ENCODE results near the gene CATSPERE.
A peak's percentile ranks its signal among the peaks of the same experiment; 100 is the strongest.

CATSPERE gene

DNA sequence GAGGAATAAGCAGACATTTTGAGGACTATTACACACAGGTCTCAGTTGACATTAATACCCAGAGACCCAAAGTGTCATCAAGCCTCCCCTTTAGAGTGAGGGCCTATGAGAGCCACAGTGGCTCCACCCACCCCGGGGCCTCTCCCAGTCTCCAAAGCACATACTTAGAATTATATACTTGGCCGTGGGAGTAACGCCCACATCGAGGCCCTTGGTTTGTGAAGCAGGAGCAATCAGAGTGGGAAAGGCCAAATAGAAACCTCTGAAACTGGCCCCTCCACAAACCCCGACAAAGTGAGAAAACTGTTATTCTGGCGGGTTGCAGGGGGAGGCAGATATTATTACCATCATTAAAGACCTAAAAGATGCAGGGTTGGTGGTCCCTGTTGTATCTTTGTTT is 184.8 kb downstream of the CATSPERE start:
- Histone ChIP-seq H2AFZ (ENCODE audit: low read length) (no peak overlapping the region), H2BK15ac (ENCODE audit: low read length) (no peak overlapping the region), H3K18ac (ENCODE audit: low read length) (no peak overlapping the region), H3K27ac (replicated peaks; ENCODE audit: low read length) (no peak overlapping the region), H3K23ac (ENCODE audit: low read depth, low read length, poor library complexity) (no peak overlapping the region), H3K36me3 (replicated peaks in 1 of 2; ENCODE audit: control insufficient read depth in 2 of 2, insufficient read depth in 2 of 2, low read length in 2 of 2) (no peaks in the 10 kb centered on the region), H3K4me1 (ENCODE audit: control insufficient read depth in 2 of 2, insufficient read depth in 1 of 2, low read depth in 1 of 2, low read length in 2 of 2) (no peaks in the 10 kb centered on the region), H4K91ac (ENCODE audit: low read depth, low read length, poor library complexity) (no peak overlapping the region), H3K14ac (ENCODE audit: low read length) (no peak overlapping the region), H4K8ac (ENCODE audit: low read depth, low read length) (no peak overlapping the region), H3K4me2 (ENCODE audit: insufficient read depth, low read length, poor library complexity, severe bottlenecking) (no peak overlapping the region), H3K9ac (ENCODE audit: low read depth, low read length, poor library complexity) (no peak overlapping the region), H3K9me3 (replicated peaks in 1 of 2; ENCODE audit: control insufficient read depth in 2 of 2, insufficient read depth in 1 of 2, low read depth in 1 of 2, low read length in 2 of 2) (peaks cover 0 to 6% of the 10 kb centered on the region in 2 donors), H2BK120ac (ENCODE audit: low read depth, low read length) (no peak overlapping the region), H2BK12ac (ENCODE audit: low read length) (no peak overlapping the region), H3K79me1 (ENCODE audit: low read depth, low read length) (no peaks in the 10 kb centered on the region), H3K27me3 (ENCODE audit: control insufficient read depth in 3 of 3, insufficient read depth in 3 of 3, low read depth in 1 of 3, low read length in 3 of 3) (no peaks in the 10 kb centered on the region), H2AK5ac (ENCODE audit: low read depth, low read length) (no peak overlapping the region), H3K4me3 (ENCODE audit: low read length in 2 of 2) (no peak overlapping the region), H3K4ac (ENCODE audit: low read length) (no peak overlapping the region), H2BK5ac (ENCODE audit: low read length) (no peak overlapping the region)
- DNase-seq (ENCODE audit: low spot score) = no peak
- WGBS, 2 donors (ENCODE audit: extremely low coverage in 2 of 2, insufficient read length in 2 of 2, insufficient replicate concordance in 1 of 2) = no CpG with 5 or more reads among the region's 6 CpGs

- Histone ChIP-seq H4K91ac (ENCODE audit: low read depth, low read length, poor library complexity) (no peak overlapping the region), H3K27ac (replicated peaks; ENCODE audit: low read length) (no peak overlapping the region), H3K18ac (ENCODE audit: low read length) (no peak overlapping the region), H3K4me1 (ENCODE audit: control insufficient read depth in 2 of 2, insufficient read depth in 1 of 2, low read depth in 1 of 2, low read length in 2 of 2) (peaks cover 3 to 5% of the 10 kb centered on the region in 2 donors), H3K4ac (ENCODE audit: low read length) (no peak overlapping the region), H2BK120ac (ENCODE audit: low read depth, low read length) (no peak overlapping the region), H3K23ac (ENCODE audit: low read depth, low read length, poor library complexity) (no peak overlapping the region), H4K8ac (ENCODE audit: low read depth, low read length) (no peak overlapping the region), H2BK12ac (ENCODE audit: low read length) (no peak overlapping the region), H2AFZ (ENCODE audit: low read length) (peak overlapping the region; percentile 77), H3K9me3 (replicated peaks in 1 of 2; ENCODE audit: control insufficient read depth in 2 of 2, insufficient read depth in 1 of 2, low read depth in 1 of 2, low read length in 2 of 2) (peaks cover 0 to 6% of the 10 kb centered on the region in 2 donors), H2BK15ac (ENCODE audit: low read length) (no peak overlapping the region), H3K79me1 (ENCODE audit: low read depth, low read length) (no peaks in the 10 kb centered on the region), H3K27me3 (ENCODE audit: control insufficient read depth in 3 of 3, insufficient read depth in 3 of 3, low read depth in 1 of 3, low read length in 3 of 3) (no peaks in the 10 kb centered on the region), H3K14ac (ENCODE audit: low read length) (no peak overlapping the region), H2BK5ac (ENCODE audit: low read length) (no peak overlapping the region), H2AK5ac (ENCODE audit: low read depth, low read length) (no peak overlapping the region), H3K4me3 (ENCODE audit: low read length in 2 of 2) (no peak overlapping the region), H3K4me2 (ENCODE audit: insufficient read depth, low read length, poor library complexity, severe bottlenecking) (no peak overlapping the region), H3K9ac (ENCODE audit: low read depth, low read length, poor library complexity) (no peak overlapping the region), H3K36me3 (replicated peaks in 1 of 2; ENCODE audit: control insufficient read depth in 2 of 2, insufficient read depth in 2 of 2, low read length in 2 of 2) (no peaks in the 10 kb centered on the region)
- WGBS, 2 donors (ENCODE audit: extremely low coverage in 2 of 2, insufficient read length in 2 of 2, insufficient replicate concordance in 1 of 2) = no CpG with 5 or more reads among the region's 6 CpGs
- no peak for DNase-seq (ENCODE audit: low spot score)
These were observed 186.7 kb downstream of the CATSPERE start for GRCh38 chr1:244647819-244648218.

DNA sequence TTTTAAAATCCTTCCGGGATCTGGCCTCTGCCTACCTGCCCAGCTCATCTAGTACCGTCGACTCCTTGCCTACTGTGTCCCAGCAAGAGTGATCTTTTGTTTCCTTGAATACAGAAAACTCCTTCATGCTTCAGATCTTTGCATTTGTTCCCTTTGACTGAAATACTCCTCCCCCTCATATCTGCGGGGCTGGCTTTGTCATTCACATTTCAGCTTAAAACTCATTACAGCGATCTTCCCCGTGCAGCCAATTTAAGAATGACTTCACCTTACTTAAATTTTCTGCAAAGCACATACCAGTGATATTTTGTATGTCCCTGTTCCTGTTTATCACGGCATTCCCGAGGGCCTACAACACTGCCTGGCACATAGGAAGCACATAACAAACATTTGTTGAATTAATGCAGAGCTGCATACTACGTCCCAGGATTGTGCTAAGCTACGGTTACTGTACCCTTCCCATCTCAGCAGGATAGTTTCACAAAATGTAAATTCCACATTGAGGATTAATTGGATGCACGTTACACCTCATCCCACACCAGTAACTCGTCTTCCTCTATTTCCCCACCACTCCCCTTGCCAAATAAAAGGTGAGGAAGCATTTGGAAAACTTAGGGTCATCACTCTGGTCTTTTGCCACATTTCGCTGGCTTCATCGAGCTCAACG is 191.0 kb downstream of the CATSPERE start:
- peak; percentile 8 for DNase-seq (ENCODE audit: low spot score)
- H3K23ac ChIP-seq (ENCODE audit: low read depth, low read length, poor library complexity) = no peak overlapping the region

DNA sequence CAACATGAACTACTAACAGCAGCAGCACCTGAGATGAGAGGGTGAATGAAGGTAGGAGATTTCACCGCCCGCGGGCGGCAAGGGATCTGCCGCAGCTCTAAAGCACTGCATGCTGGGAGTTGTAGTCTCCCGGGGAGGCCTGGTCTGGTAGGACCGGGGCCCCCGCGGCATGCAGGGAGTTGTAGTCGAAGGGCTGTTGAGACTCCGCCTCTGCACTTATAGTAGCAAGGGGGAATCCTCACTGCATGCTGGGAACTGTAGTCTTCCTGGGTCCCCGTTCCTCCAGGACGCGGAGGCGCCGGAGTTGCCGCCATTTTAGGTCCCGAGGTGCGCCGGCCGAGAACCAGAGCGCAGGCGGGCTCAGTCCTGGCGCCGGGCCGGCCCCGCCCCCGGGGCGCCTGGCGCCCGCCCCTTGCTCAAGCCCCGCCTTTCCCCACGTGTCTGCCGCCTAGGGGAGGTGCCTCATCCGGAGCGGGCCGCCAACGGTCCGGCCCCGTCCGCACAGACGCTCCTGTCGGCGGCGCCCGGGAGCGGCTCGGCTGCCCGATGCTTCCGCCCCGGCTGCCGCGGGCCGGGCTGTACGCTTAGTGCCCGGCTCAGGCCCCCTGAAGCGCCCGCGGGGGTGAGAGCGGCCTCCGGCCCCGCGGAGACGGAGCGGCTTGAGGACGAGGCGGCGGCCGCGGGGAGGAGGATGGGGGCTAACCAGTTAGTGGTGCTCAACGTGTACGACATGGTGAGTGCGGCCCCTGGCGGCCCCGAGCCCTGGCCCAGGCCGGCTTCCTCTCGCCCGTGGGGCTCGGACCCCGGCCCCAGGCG is 191.8 kb downstream of the CATSPERE start, which contains the start of gene DESI2:
TSS of gene DESI2 (plus strand) at position 504 of the 816 bp plus-strand sequence. CDS start at position 692, 188 bp downstream.
- Histone ChIP-seq H3K27ac (replicated peaks; ENCODE audit: low read length) (peak within 1 kb of the TSS; percentile 78), H2BK120ac (ENCODE audit: low read depth, low read length) (no peak within 1 kb of the TSS), H3K4me1 (ENCODE audit: control insufficient read depth in 2 of 2, insufficient read depth in 1 of 2, low read depth in 1 of 2, low read length in 2 of 2) (peaks cover 9 to 10% of the 10 kb centered on the region in 2 donors), H2AFZ (ENCODE audit: low read length) (peak within 1 kb of the TSS; percentile 90), H2BK12ac (ENCODE audit: low read length) (no peak within 1 kb of the TSS), H3K79me1 (ENCODE audit: low read depth, low read length) (no peaks in the 10 kb centered on the region), H3K27me3 (ENCODE audit: control insufficient read depth in 3 of 3, insufficient read depth in 3 of 3, low read depth in 1 of 3, low read length in 3 of 3) (no peaks in the 10 kb centered on the region), H4K8ac (ENCODE audit: low read depth, low read length) (no peak within 1 kb of the TSS), H3K4ac (ENCODE audit: low read length) (no peak within 1 kb of the TSS), H3K9me3 (replicated peaks in 1 of 2; ENCODE audit: control insufficient read depth in 2 of 2, insufficient read depth in 1 of 2, low read depth in 1 of 2, low read length in 2 of 2) (peaks cover 0 to 8% of the 10 kb centered on the region in 2 donors), H2BK15ac (ENCODE audit: low read length) (no peak within 1 kb of the TSS), H3K4me2 (ENCODE audit: insufficient read depth, low read length, poor library complexity, severe bottlenecking) (peak within 1 kb of the TSS; percentile 83), H3K18ac (ENCODE audit: low read length) (peak within 1 kb of the TSS; percentile 83), H2BK5ac (ENCODE audit: low read length) (peak within 1 kb of the TSS; percentile 67), H4K91ac (ENCODE audit: low read depth, low read length, poor library complexity) (no peak within 1 kb of the TSS), H3K23ac (ENCODE audit: low read depth, low read length, poor library complexity) (peak within 1 kb of the TSS; percentile 83), H3K36me3 (replicated peaks in 1 of 2; ENCODE audit: control insufficient read depth in 2 of 2, insufficient read depth in 2 of 2, low read length in 2 of 2) (peaks cover 3 to 17% of the 10 kb centered on the region in 2 donors), H3K14ac (ENCODE audit: low read length) (no peak within 1 kb of the TSS), H3K9ac (ENCODE audit: low read depth, low read length, poor library complexity) (peak within 1 kb of the TSS; percentile 72), H2AK5ac (ENCODE audit: low read depth, low read length) (no peak within 1 kb of the TSS), H3K4me3 (ENCODE audit: low read length in 2 of 2) (peak within 1 kb of the TSS; percentile 59 to 92)
- DNase-seq (ENCODE audit: low spot score) = peak; percentile 99
- WGBS, 2 donors (ENCODE audit: extremely low coverage in 2 of 2, insufficient read length in 2 of 2, insufficient replicate concordance in 1 of 2) = no CpG with 5 or more reads among the region's 81 CpGs

More for the DNA sequence above, 191.0 kb downstream of the CATSPERE start:
- no peak overlapping the region for H2BK120ac ChIP-seq (ENCODE audit: low read depth, low read length)
- H2AFZ ChIP-seq (ENCODE audit: low read length) = peak overlapping the region; percentile 88
- no CpG with 5 or more reads among the region's 15 CpGs for WGBS, 2 donors (ENCODE audit: extremely low coverage in 2 of 2, insufficient read length in 2 of 2, insufficient replicate concordance in 1 of 2)
- H3K9me3 ChIP-seq (replicated peaks in 1 of 2; ENCODE audit: control insufficient read depth in 2 of 2, insufficient read depth in 1 of 2, low read depth in 1 of 2, low read length in 2 of 2) = peaks cover 0 to 2% of the 10 kb centered on the region in 2 donors
- no peak overlapping the region for H4K91ac ChIP-seq (ENCODE audit: low read depth, low read length, poor library complexity)
- no peak overlapping the region for H3K27ac ChIP-seq (replicated peaks; ENCODE audit: low read length)
- no peak overlapping the region for H3K14ac ChIP-seq (ENCODE audit: low read length)
- no peak overlapping the region for H2BK5ac ChIP-seq (ENCODE audit: low read length)
- H3K36me3 ChIP-seq (replicated peaks in 1 of 2; ENCODE audit: control insufficient read depth in 2 of 2, insufficient read depth in 2 of 2, low read length in 2 of 2) = peaks cover 2 to 9% of the 10 kb centered on the region in 2 donors
- no peaks in the 10 kb centered on the region for H3K79me1 ChIP-seq (ENCODE audit: low read depth, low read length)
- H3K4me1 ChIP-seq (ENCODE audit: control insufficient read depth in 2 of 2, insufficient read depth in 1 of 2, low read depth in 1 of 2, low read length in 2 of 2) = peaks cover 9 to 10% of the 10 kb centered on the region in 2 donors
- H3K27me3 ChIP-seq (ENCODE audit: control insufficient read depth in 3 of 3, insufficient read depth in 3 of 3, low read depth in 1 of 3, low read length in 3 of 3) = no peaks in the 10 kb centered on the region
- H2BK15ac ChIP-seq (ENCODE audit: low read length) = no peak overlapping the region
- H3K4me3 ChIP-seq (ENCODE audit: low read length in 2 of 2) = peak overlapping the region; percentile 59 to 70
- no peak overlapping the region for H2AK5ac ChIP-seq (ENCODE audit: low read depth, low read length)
- H3K9ac ChIP-seq (ENCODE audit: low read depth, low read length, poor library complexity) = peak overlapping the region; percentile 18
- H3K4ac ChIP-seq (ENCODE audit: low read length) = no peak overlapping the region
- H3K4me2 ChIP-seq (ENCODE audit: insufficient read depth, low read length, poor library complexity, severe bottlenecking) = peak overlapping the region; percentile 60
- no peak overlapping the region for H4K8ac ChIP-seq (ENCODE audit: low read depth, low read length)
- H3K18ac ChIP-seq (ENCODE audit: low read length) = no peak overlapping the region
- H2BK12ac ChIP-seq (ENCODE audit: low read length) = no peak overlapping the region
